Stimulated activated effector memory CD8-positive, alpha-beta T cell treated with anti-CD3 and anti-CD28 coated beads, Interleukin-12 subunit alpha, Interleukin-12 subunit beta, amount 100 ng/mL, for 72 hours (primary cell): ENCODE measurements around the gene SLMAP.

Experiments used
- ATAC-seq: fragments of 150-1000 bp; cut with Tn5 transposase; 2 replicates; pipeline ENCODE4 v1.10.0; 2021
- DNase-seq, 2 donors: peaks; one replicate each; pipeline ENCODE4 v3.0.0; 2021 to 2022; ENCODE audit warnings: low spot score in 2 of 2
- H3K27ac Mint-ChIP-seq: one replicate; pipeline ENCODE4 v1.8.0; 2022; ENCODE audit warnings: mild to moderate bottlenecking, mixed read lengths
- H3K36me3 Mint-ChIP-seq: one replicate; pipeline ENCODE4 v1.8.0; 2022; ENCODE audit warnings: mild to moderate bottlenecking, mixed read lengths
- H3K4me1 Mint-ChIP-seq: one replicate; pipeline ENCODE4 v1.8.0; 2022; ENCODE audit warnings: mixed read lengths
- H3K4me3 Mint-ChIP-seq: one replicate; pipeline ENCODE4 v1.8.0; 2022; ENCODE audit warnings: mild to moderate bottlenecking, mixed read lengths
- H3K9me3 Mint-ChIP-seq: one replicate; pipeline ENCODE4 v1.8.0; 2022; ENCODE audit warnings: mixed read lengths

SLMAP gene

DNA sequence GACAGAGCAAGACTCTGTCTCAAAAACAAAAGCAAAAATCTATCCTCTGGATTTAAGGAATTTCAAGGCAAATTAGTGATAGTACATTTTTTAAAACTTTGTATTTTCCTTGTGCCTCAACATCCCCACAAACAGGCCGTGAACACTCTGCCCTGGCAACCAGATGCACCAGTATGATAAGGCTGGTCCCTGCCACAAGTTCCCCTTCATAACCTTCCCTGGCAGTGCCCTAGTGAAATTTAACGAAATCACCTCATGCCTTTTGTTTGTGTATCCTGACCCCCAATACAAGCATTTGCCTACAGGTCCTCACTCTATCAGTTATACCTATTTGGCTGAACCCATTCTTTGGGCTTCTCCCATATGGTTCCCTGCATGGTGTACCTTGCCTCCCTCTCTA, 144.7 kb downstream of the SLMAP start:
- Mint-ChIP-seq H3K9me3 (no peaks in the 10 kb centered on the region), H3K27ac (no peak overlapping the region), H3K4me1 (no peaks in the 10 kb centered on the region), H3K4me3 (no peak overlapping the region), H3K36me3 (peaks cover 47% of the 10 kb centered on the region)
- ATAC-seq (no peak), DNase-seq (no peak)

DNA sequence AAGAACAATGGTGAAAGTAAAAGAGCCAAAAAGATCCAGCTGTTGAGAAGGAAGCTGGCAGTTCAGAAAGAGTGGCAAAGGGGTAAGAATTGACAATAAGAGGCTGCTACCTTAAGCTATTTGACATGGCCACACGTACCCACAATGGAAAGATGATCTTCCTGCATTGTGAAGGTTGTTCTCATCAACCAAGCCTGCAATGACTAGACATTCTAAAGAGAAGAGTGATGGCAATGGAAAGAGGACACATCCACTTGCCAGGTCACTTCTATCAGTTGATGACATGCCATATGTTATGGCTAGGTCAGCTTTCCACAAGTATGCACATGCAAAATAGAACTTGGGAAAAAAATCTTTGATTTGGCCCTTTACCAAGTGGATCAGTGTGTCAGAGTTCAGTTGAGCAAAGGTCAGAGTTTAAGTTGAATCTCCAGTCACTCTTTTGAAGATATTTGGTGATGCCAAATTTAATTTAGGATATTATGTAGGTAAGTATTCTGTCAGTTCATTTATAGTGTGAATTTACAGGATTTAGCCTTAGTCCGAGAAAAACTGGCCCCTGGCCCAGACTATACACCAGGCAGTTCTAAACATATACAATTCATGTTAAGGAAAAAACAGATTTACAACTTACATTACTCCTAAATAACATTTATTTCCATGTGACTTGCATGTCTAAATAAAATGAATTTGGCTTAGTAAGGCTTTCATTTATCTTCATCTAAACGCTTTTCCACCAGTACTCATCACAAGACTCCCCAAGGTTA, 147.2 kb downstream of the SLMAP start:
- H3K36me3 Mint-ChIP-seq: peaks cover 35% of the 10 kb centered on the region
- H3K27ac Mint-ChIP-seq: no peak overlapping the region
- DNase-seq (no peak), ATAC-seq (no peak)
- H3K9me3 Mint-ChIP-seq: no peaks in the 10 kb centered on the region
- H3K4me3 Mint-ChIP-seq: no peak overlapping the region
- H3K4me1 Mint-ChIP-seq: no peaks in the 10 kb centered on the region

DNA sequence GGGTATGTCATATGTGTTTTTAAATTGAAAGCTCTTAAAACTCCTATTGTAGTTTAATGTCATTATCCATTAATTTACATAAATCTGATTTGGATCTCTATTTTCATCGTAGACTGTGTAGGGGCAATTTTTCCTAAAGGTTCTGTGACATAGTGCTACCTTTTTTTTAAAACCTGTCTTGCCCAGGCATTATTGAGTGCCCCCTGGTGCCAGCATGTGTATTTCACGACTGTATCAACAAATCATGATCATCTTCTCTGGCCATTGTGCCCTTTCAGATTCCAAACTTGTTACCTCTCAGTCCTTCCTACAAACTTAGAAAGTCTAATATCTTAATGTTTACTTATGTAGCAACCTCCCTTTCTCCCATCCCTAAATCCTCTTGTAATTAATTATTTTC, 154.9 kb downstream of the SLMAP start:
- DNase-seq: no peak
- Mint-ChIP-seq H3K9me3 (no peaks in the 10 kb centered on the region), H3K4me3 (no peak overlapping the region), H3K36me3 (peaks cover 79% of the 10 kb centered on the region), H3K4me1 (no peaks in the 10 kb centered on the region), H3K27ac (no peak overlapping the region)
- ATAC-seq: no peak

DNA sequence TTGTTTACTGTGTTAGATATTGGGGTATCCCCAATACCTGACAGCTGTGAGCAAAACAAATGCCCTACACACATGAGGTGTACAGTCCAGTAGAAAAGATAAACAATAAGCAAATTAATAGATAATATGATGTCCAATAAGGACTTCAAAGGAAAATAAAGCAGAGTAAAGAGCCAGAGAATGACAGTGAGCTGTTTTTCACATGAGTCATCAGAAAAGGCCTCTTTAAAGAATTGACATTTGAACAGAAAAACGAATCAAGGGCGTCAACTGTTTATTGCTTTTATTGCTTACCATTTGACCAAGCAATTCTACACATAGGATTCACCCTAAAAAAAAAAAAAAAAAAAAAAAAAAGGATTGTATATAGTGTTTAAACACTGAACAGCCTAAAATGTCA, 155.5 kb downstream of the SLMAP start:
- no peaks in the 10 kb centered on the region for H3K4me1 Mint-ChIP-seq
- no peak for ATAC-seq
- H3K9me3 Mint-ChIP-seq: no peaks in the 10 kb centered on the region
- peaks cover 83% of the 10 kb centered on the region for H3K36me3 Mint-ChIP-seq
- H3K27ac Mint-ChIP-seq: no peak overlapping the region
- no peak overlapping the region for H3K4me3 Mint-ChIP-seq
- DNase-seq: no peak

DNA sequence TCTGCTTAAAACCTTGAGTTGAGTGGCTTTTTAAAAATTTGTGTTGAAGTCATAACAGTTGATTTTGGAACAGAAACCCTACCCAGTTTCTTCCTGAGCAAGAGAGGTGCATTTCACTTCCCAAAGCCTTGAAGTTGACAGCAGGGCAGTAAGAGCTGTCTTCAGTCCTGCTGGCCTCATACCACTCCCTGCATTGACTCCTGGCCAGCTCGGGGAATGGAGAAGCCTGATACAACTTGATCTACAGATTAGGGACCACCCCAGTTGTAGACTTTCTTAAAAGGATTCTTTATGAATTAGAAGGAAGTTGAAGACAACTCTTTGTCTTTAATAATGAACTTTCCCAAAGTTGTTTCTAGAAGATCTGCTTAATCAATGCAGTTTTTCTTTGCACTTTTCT, 161.5 kb downstream of the SLMAP start:
- Mint-ChIP-seq H3K36me3 (peaks cover 88% of the 10 kb centered on the region), H3K9me3 (no peaks in the 10 kb centered on the region), H3K27ac (peak overlapping the region; percentile 13), H3K4me1 (no peaks in the 10 kb centered on the region), H3K4me3 (no peak overlapping the region)
- ATAC-seq (no peak), DNase-seq (no peak)

DNA sequence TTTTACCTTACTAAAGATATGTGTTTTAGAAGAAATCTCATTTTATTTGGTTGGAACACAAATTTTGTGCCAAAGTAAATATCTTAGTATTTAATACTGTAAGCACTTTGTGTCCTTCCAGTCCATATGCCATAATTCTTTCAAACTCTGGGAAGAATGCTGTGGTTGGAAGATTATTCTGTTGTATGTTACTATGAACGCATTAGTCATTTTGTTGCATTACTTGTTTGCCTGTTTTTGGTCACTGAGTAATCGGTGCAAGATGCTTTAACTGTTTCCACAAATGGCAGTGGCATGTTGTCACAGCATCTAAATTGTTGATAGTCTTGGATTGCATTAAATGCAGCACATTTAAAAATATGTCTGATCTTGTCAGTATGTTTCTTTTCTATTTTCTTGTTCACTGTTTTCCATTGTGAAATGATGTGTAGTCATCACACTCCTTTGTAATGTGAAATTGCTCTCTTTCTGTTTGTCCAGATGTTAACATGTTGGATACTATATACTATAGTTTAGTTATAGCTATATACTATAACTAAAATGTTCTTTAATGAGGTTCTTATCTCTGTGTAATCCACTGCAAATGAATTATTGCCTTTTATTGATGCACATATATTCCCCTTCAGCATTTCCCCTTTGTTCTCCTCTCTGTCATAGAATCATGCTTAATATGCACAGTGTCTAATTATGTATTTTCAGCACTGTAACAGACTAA, 162.2 kb downstream of the SLMAP start:
- no peak overlapping the region for H3K4me3 Mint-ChIP-seq

DNA sequence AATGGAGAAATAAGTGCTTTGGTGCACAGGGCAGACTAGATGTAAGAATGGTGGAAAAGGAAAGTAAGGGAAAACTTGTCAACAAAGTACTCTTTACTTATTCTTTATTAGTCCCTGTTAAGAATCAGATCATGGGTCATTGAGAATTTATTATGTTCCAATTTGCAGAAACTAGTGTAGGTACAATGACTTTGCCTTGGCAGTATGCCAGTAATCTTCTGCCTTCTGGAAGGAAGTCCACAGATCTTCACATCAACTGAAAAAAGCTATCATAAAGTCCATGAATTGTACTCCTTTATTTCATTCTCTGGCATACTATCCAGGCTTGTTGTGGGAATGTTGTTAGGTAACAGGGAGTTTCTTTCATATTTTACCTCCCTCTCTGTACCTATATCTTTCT, 163.9 kb downstream of the SLMAP start:
- ATAC-seq: no peak
- DNase-seq: no peak
- H3K4me3 Mint-ChIP-seq: no peak overlapping the region
- no peaks in the 10 kb centered on the region for H3K9me3 Mint-ChIP-seq
- peaks cover 91% of the 10 kb centered on the region for H3K36me3 Mint-ChIP-seq
- H3K27ac Mint-ChIP-seq: peak overlapping the region; percentile 24
- H3K4me1 Mint-ChIP-seq: no peaks in the 10 kb centered on the region

More for the DNA sequence above, 162.2 kb downstream of the SLMAP start:
- no peaks in the 10 kb centered on the region for H3K9me3 Mint-ChIP-seq
- H3K36me3 Mint-ChIP-seq: peaks cover 88% of the 10 kb centered on the region
- no peak for DNase-seq
- ATAC-seq: no peak
- no peak overlapping the region for H3K27ac Mint-ChIP-seq
- no peaks in the 10 kb centered on the region for H3K4me1 Mint-ChIP-seq

DNA sequence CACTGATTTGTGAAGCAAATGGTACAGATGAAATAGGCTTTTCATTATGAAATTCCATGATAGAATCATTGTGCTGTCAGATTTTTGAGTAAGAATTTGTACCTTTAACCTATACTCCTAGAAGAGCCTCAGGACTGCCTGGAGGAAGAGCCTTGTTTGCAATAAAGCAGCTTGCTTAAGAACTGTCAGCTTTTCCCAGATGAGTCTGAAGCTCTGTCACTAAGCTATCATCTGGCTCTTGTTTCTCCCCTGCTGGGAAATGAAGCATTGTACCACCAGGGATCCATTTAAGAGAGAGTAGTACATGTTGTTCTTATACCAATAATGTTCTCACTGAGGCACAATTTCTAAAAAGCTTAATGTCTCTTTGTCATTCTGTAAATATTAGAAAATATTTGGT, 167.0 kb downstream of the SLMAP start:
- DNase-seq (no peak), ATAC-seq (no peak)
- H3K9me3 Mint-ChIP-seq: no peaks in the 10 kb centered on the region
- H3K36me3 Mint-ChIP-seq: peaks cover 83% of the 10 kb centered on the region
- peak overlapping the region; percentile 14 for H3K27ac Mint-ChIP-seq
- no peaks in the 10 kb centered on the region for H3K4me1 Mint-ChIP-seq
- no peak overlapping the region for H3K4me3 Mint-ChIP-seq

DNA sequence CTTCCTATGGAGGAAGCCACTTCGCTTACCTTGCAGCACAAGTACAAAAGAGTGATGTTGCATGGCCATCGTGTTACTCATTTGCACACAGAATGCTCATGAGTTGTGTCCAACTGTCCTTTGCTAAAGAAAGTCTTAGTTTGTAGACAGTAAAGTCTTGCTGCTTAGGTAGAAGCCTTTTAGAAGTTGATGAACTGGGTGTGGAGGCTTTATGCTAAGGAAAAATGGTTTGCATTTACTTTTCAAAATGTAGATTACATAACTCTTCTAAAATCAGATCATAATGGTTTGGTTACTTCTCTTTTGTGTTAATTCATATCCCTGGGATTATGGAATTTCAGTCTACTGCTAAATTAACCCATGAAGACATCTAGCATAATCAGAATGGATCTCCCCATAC, 167.6 kb downstream of the SLMAP start:
- peaks cover 81% of the 10 kb centered on the region for H3K36me3 Mint-ChIP-seq

DNA sequence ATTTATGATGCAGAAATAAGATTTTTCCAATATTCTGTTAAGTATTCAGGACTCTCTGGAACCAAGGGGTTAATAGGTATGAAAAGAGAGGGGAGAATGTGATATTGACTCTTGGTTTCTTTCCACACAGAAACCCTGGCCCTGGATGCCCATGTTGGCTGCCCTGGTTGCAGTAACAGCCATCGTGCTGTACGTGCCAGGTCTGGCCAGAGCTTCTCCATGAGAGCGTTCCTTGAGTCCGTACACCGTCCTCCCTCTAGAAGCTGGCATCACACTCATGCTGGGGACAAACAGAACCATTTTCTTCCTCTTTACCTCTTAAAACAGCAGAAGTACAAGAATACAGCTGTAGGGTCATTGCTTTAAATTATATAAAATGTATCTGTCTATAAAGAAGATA, 171.1 kb downstream of the SLMAP start:
- Mint-ChIP-seq H3K9me3 (no peaks in the 10 kb centered on the region), H3K36me3 (peaks cover 74% of the 10 kb centered on the region), H3K4me3 (no peak overlapping the region), H3K4me1 (no peaks in the 10 kb centered on the region), H3K27ac (no peak overlapping the region)
- no peak for ATAC-seq
- DNase-seq: no peak

More for the DNA sequence above, 167.6 kb downstream of the SLMAP start:
- no peaks in the 10 kb centered on the region for H3K9me3 Mint-ChIP-seq
- no peaks in the 10 kb centered on the region for H3K4me1 Mint-ChIP-seq
- no peak for ATAC-seq
- no peak for DNase-seq
- no peak overlapping the region for H3K4me3 Mint-ChIP-seq
- H3K27ac Mint-ChIP-seq: peak overlapping the region; percentile 14

DNA sequence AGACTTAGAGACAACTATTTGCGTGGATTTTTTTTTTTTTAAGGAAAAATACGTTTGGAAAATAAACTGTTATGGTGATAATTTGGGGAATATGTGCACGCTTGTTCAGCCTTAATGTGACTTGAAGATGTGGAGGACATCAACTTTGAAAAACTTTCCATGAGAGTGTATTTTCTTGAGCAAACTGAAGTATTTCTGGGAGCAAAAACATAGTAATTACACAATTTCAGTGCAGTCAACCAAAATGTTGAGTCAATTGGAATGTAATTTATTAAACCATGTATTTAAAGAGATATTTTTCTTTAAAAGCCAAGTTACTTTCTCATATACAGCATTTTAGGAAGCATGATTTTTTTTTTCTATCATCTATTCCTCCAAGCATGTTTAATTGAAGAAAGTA, 171.8 kb downstream of the SLMAP start:
- ATAC-seq (no peak), DNase-seq (no peak)
- peaks cover 71% of the 10 kb centered on the region for H3K36me3 Mint-ChIP-seq
- H3K4me1 Mint-ChIP-seq: no peaks in the 10 kb centered on the region
- no peak overlapping the region for H3K4me3 Mint-ChIP-seq
- H3K27ac Mint-ChIP-seq: no peak overlapping the region
- no peaks in the 10 kb centered on the region for H3K9me3 Mint-ChIP-seq

DNA sequence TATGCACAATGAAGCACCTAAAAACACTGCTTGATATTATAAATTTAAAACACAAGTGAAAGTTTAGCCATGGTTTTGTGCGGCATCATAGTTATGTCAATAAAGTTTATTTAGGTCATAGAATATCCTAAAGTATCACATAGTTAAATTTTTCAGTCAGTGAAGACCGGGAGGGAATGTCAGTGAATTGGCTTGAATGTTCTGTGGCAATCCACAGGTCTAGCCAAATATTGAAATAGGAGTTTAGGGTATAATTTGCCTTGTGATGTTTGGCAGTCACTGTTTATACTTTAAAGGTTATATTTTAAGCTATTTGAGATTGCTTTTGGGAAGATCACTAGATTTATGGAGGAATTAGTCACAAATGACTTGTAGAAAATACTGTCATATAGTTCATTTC, 172.4 kb downstream of the SLMAP start:
- peaks cover 65% of the 10 kb centered on the region for H3K36me3 Mint-ChIP-seq
- no peaks in the 10 kb centered on the region for H3K4me1 Mint-ChIP-seq
- no peak overlapping the region for H3K4me3 Mint-ChIP-seq

DNA sequence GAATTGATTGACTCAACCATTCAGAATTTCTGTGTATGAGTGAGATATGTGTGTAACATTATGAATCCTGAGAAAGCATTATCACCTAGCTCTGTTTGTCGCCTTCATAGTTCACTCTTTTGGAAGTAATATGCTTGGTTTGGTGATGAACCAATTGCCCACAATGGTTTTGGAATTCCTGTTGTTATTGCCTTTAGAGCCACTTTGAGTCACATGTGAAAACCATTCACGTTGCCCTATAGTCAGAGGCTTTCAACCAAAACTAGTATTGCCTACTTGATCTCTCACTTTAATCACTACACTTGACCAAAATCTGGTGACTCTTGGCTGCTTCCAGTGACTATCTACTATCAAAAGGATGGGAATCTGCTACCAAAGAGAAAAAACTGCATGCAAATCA, 173.9 kb downstream of the SLMAP start:
- Mint-ChIP-seq H3K27ac (no peak overlapping the region), H3K36me3 (peaks cover 58% of the 10 kb centered on the region), H3K9me3 (no peaks in the 10 kb centered on the region), H3K4me3 (no peak overlapping the region), H3K4me1 (no peaks in the 10 kb centered on the region)
- no peak for DNase-seq
- ATAC-seq: no peak

More for the DNA sequence above, 172.4 kb downstream of the SLMAP start:
- no peak overlapping the region for H3K27ac Mint-ChIP-seq
- no peaks in the 10 kb centered on the region for H3K9me3 Mint-ChIP-seq
- ATAC-seq: no peak
- no peak for DNase-seq

DNA sequence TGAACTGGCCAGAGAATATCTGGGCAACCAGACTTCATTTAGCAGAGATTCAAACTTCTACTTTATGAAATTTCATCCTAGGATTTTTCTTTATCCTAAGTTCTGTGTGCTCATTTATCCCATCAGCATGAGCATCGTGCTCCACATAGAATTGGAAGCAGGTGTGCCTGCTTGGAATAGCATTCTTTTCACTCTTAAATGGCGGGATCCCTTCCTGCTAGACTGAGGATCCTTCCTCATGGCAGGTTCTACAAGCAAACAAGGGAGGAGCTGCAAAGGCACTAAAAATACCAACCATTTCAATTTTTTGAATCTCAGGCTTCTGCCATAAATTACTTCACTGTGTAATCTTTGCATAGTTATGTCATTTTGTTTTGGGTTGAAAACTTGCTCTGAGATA, 177.5 kb downstream of the SLMAP start:
- no peaks in the 10 kb centered on the region for H3K9me3 Mint-ChIP-seq
- H3K27ac Mint-ChIP-seq: no peak overlapping the region
- H3K4me3 Mint-ChIP-seq: no peak overlapping the region
- peaks cover 30% of the 10 kb centered on the region for H3K36me3 Mint-ChIP-seq
- DNase-seq (no peak), ATAC-seq (no peak)
- no peaks in the 10 kb centered on the region for H3K4me1 Mint-ChIP-seq

DNA sequence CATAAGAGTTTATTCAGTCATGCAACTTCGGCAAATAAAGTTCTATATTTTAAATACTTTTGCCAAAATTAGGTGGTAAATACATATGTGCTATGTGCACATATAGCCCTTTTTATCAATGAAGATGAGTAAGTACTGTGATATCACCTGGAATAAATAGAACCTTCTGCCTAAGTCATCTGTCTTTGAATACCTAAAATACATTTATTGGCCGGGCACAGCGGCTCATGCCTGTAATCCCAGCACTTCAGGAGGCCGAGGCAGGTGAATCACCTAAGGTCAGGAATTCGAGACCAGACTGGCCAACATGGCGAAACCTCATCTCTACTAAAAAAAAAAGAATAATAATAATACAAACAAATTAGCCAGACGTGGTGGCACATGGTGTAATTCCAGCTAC, 178.3 kb downstream of the SLMAP start:
- DNase-seq: no peak
- no peaks in the 10 kb centered on the region for H3K9me3 Mint-ChIP-seq

DNA sequence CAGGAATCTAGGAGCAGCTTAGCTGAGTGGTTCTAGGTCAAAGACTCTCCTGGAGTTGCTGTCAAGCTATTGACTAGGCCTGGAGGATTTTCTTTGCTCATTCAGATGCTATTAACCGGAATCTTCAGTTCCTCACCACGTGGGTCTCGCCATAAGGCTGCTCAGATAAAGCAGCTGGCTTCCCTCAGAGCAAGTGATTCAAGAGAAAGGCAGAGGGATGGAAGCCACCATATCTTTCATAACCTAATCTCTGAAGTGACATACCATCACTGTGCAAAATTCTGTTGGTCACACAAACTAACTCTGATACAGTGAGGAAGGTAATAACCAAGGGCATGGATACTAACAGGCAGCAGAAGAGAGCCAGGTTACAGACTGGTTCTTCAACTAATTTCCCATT, 179.4 kb downstream of the SLMAP start:
- no peak for ATAC-seq
- no peaks in the 10 kb centered on the region for H3K4me1 Mint-ChIP-seq
- no peaks in the 10 kb centered on the region for H3K9me3 Mint-ChIP-seq
- peaks cover 32% of the 10 kb centered on the region for H3K36me3 Mint-ChIP-seq
- H3K27ac Mint-ChIP-seq: no peak overlapping the region
- H3K4me3 Mint-ChIP-seq: no peak overlapping the region
- no peak for DNase-seq

More for the DNA sequence above, 178.3 kb downstream of the SLMAP start:
- no peak for ATAC-seq
- Mint-ChIP-seq H3K36me3 (peaks cover 30% of the 10 kb centered on the region), H3K27ac (no peak overlapping the region), H3K4me3 (no peak overlapping the region), H3K4me1 (no peaks in the 10 kb centered on the region)
